Upper lobe of left lung (tissue), 6 donors: ENCODE data around the gene MYLIP. TPM values are rescaled to one million over a fixed set of nuclear protein-coding genes. Genes with fewer than 3 reads are reported as not detected.

ENCODE experiments used
- ATAC-seq, 2 donors: fragments of 200-7000 bp; cut with Tn5 transposase; one replicate each; pipeline ENCODE4 v1.9.1; 2022; ENCODE audit warnings: mild to moderate bottlenecking in 2 of 2, moderate library complexity in 2 of 2; ENCODE audit not compliant: low FRiP score in 2 of 2
- DNase-seq, 2 donors: peaks; one replicate each; pipeline ENCODE4 v3.0.0-alpha.2; 2019 to 2020
- H3K27ac ChIP-seq, 4 donors: fragments of 200-600 bp; sonication (generic); one replicate each; pipeline ENCODE4 v1.5.1; 2016 to 2019
- H3K27me3 ChIP-seq, 4 donors: fragments of 200-600 bp; sonication (generic); one replicate each; pipeline ENCODE4 v1.5.1; 2017 to 2019
- H3K36me3 ChIP-seq, 4 donors: fragments of 200-600 bp; sonication (generic); one replicate each; pipeline ENCODE4 v1.5.1; 2016 to 2019
- H3K4me1 ChIP-seq, 4 donors: fragments of 200-600 bp; sonication (generic); one replicate each; pipeline ENCODE4 v1.5.1; 2018 to 2019
- H3K4me3 ChIP-seq, 4 donors: fragments of 200-600 bp; sonication (generic); one replicate each; pipeline ENCODE4 v1.5.1; 2017 to 2019; ENCODE audit warnings: mild to moderate bottlenecking in 2 of 4, moderate library complexity in 1 of 4
- H3K9me3 ChIP-seq, 4 donors: fragments of 200-600 bp; sonication (generic); one replicate each; pipeline ENCODE4 v1.5.1; 2018 to 2019
- CTCF ChIP-seq, 6 experiments: fragments of 450-650 bp in 4 of 6; fragments of 200-600 bp in 2 of 6; sonication (generic) in 2 of 6; IDR thresholded peaks; one replicate each; pipeline ENCODE4 v1.5.1; 2016 to 2019; ENCODE audit warnings: antibody characterized with exemption in 6 of 6
- EP300 ChIP-seq, 4 donors: sonication (generic); formaldehyde crosslinking; IDR thresholded peaks; one replicate each; pipeline ENCODE4 v1.5.1; 2017; ENCODE audit warnings: antibody characterized with exemption in 4 of 4, control low read depth in 2 of 4
- POLR2A ChIP-seq, 4 donors: fragments of 450-650 bp; IDR thresholded peaks; one replicate each; pipeline ENCODE4 v1.5.1; 2016 to 2017; ENCODE audit warnings: antibody characterized with exemption in 4 of 4, mild to moderate bottlenecking in 2 of 4
- POLR2AphosphoS5 ChIP-seq, 2 donors: sonication (generic); formaldehyde crosslinking; IDR thresholded peaks; one replicate each; pipeline ENCODE4 v1.5.1; 2017; ENCODE audit warnings: antibody characterized with exemption in 2 of 2
- WGBS, 2 donors: methylation state at CpG; one replicate each; pipeline ENCODE4 v1.1.5; 2017 to 2018; 5-methylcytosine and 5-hydroxymethylcytosine counted together
- total RNA-seq, 6 donors: library from RNA; depleted of rRNA in 4 of 6; stranded (reverse); fragments of >200 nt in 4 of 6; gene quantifications; one replicate each; pipeline versions ENCODE4 v1.1.0 to v1.2.1, GENCODE V29; 2016 to 2021
- donor health status: DM: no; HTN: no; CAD: no; lungs with moderate emphysema.
- donor health status: DM: no; HTN: yes; CAD: no; lungs with severe emphysema.

The MYLIP gene
- total RNA-seq, 6 donors from 2014 or later = 29.9 to 95.3 (median 43.9) TPM

- no peak for TF ChIP-seq EP300 (IDR thresholded peaks at IDR 0.05)
- TF ChIP-seq POLR2A (IDR thresholded peaks at IDR 0.05) = no peak
- no peak for TF ChIP-seq CTCF (IDR thresholded peaks at IDR 0.05)
Measured at GRCh38 chr6:16146028-16146427, 17.1 kb downstream of the MYLIP start.

GRCh38 chr6:16146527-16146955 is 17.7 kb downstream of the MYLIP start:
- TF ChIP-seq EP300 (IDR thresholded peaks at IDR 0.05) (no peak), POLR2A (IDR thresholded peaks at IDR 0.05) (no peak)
- ATAC-seq (no peak), DNase-seq (no peak)
- Histone ChIP-seq H3K27ac (no peak overlapping the region), H3K4me3 (no peak overlapping the region), H3K9me3 (no peaks in the 10 kb centered on the region), H3K36me3 (peaks cover 38 to 95% (median 65%) of the 10 kb centered on the region in 4 donors), H3K27me3 (no peaks in the 10 kb centered on the region), H3K4me1 (peaks cover 17 to 34% (median 27%) of the 10 kb centered on the region in 4 donors)
- WGBS, 2 donors = 34 to 60% methylated on average over 8 of the region's 8 CpGs

More at GRCh38 chr6:16146028-16146427, 17.1 kb downstream of the MYLIP start:
- peaks cover 41 to 95% (median 64%) of the 10 kb centered on the region in 4 donors for H3K36me3 ChIP-seq
- H3K4me3 ChIP-seq = no peak overlapping the region
- no peaks in the 10 kb centered on the region for H3K9me3 ChIP-seq
- WGBS, 2 donors = 47 to 55% methylated on average over 4 of the region's 4 CpGs
- peaks cover 17 to 35% (median 27%) of the 10 kb centered on the region in 4 donors for H3K4me1 ChIP-seq
- DNase-seq (no peak), ATAC-seq (no peak)
- H3K27me3 ChIP-seq = no peaks in the 10 kb centered on the region
- H3K27ac ChIP-seq = no peak overlapping the region

- peaks cover 25 to 92% (median 48%) of the 10 kb centered on the region in 4 donors for H3K36me3 ChIP-seq
- WGBS, 2 donors = 56 to 63% methylated on average over 2 of the region's 2 CpGs
- no peaks in the 10 kb centered on the region for H3K27me3 ChIP-seq
- H3K4me1 ChIP-seq = peaks cover 17 to 34% (median 27%) of the 10 kb centered on the region in 4 donors
- no peaks in the 10 kb centered on the region for H3K9me3 ChIP-seq
- no peak overlapping the region for H3K4me3 ChIP-seq
- no peak overlapping the region for H3K27ac ChIP-seq
- TF ChIP-seq CTCF (IDR thresholded peaks at IDR 0.05) (no peak), POLR2AphosphoS5 (IDR thresholded peaks at IDR 0.05) (no peak), POLR2A (IDR thresholded peaks at IDR 0.05) (no peak), EP300 (IDR thresholded peaks at IDR 0.05) (no peak)
- DNase-seq (peak in 1 of 2 donors; percentile 79), ATAC-seq (peak; percentile 34 to 75)
Measured at GRCh38 chr6:16148498-16148897, 19.6 kb downstream of the MYLIP start.

GRCh38 chr6:16149305-16149704 is 20.4 kb downstream of the MYLIP start:
- H3K4me3 ChIP-seq = no peak overlapping the region
- no peaks in the 10 kb centered on the region for H3K9me3 ChIP-seq
- TF ChIP-seq POLR2AphosphoS5 (IDR thresholded peaks at IDR 0.05) = no peak
- TF ChIP-seq CTCF (IDR thresholded peaks at IDR 0.05) = no peak
- TF ChIP-seq EP300 (IDR thresholded peaks at IDR 0.05) = no peak
- no peak for TF ChIP-seq POLR2A (IDR thresholded peaks at IDR 0.05)
- ATAC-seq (no peak), DNase-seq (no peak)
- H3K4me1 ChIP-seq = peaks cover 17 to 34% (median 27%) of the 10 kb centered on the region in 4 donors
- 98 to 100% methylated on average over 2 of the region's 2 CpGs for WGBS, 2 donors
- H3K36me3 ChIP-seq = peaks cover 17 to 92% (median 44%) of the 10 kb centered on the region in 4 donors
- H3K27ac ChIP-seq = no peak overlapping the region
- H3K27me3 ChIP-seq = no peaks in the 10 kb centered on the region

- Histone ChIP-seq H3K27ac (no peak overlapping the region), H3K27me3 (no peaks in the 10 kb centered on the region), H3K9me3 (no peaks in the 10 kb centered on the region), H3K36me3 (peaks cover 9 to 87% (median 38%) of the 10 kb centered on the region in 4 donors), H3K4me1 (peaks cover 17 to 27% (median 24%) of the 10 kb centered on the region in 4 donors), H3K4me3 (no peak overlapping the region)
- WGBS, 2 donors = 95 to 96% methylated on average over 7 of the region's 7 CpGs
- ATAC-seq (no peak), DNase-seq (no peak)
- TF ChIP-seq POLR2A (IDR thresholded peaks at IDR 0.05) = no peak
- no peak for TF ChIP-seq EP300 (IDR thresholded peaks at IDR 0.05)
- TF ChIP-seq POLR2AphosphoS5 (IDR thresholded peaks at IDR 0.05) = no peak
- TF ChIP-seq CTCF (IDR thresholded peaks at IDR 0.05) = no peak
Measured at GRCh38 chr6:16150098-16150497, 21.2 kb downstream of the MYLIP start.
